ENCODE measurements around the gene CDKN3. TPM values are rescaled to one million over a fixed set of nuclear protein-coding genes. Genes with fewer than 3 reads are reported as not detected.
"Not testable (repeated sequence)": the region's sequence is repeated elsewhere in the genome, so short reads cannot be mapped to it uniquely, and the experiment has no call there.

Gene CDKN3
- total RNA-seq, 4 donors from 2014 or later: 7.4 to 25.4 (median 15.6) TPM

- intact Hi-C loops (cut with DNase I): no loop called here
- whole genome bisulfite sequencing, 2 donors: 31 to 44% methylated on average over 3 of the region's 3 CpGs
- no peak for DNase-seq
- Histone ChIP-seq H3K4me3 (no peak overlapping the region), H3K4me1 (peaks cover 0 to 16% (median 0%) of the 10 kb centered on the region in 3 donors), H3K27ac (no peak overlapping the region), H3K27me3 (no peaks in the 10 kb centered on the region), H3K36me3 (no peaks in the 10 kb centered on the region), H3K9me3 (no peaks in the 10 kb centered on the region)
- TF ChIP-seq CTCF (IDR thresholded peaks at IDR 0.05) (no peak), POLR2A (IDR thresholded peaks at IDR 0.05) (no peak)
These were observed 60.8 kb downstream of the CDKN3 start for GRCh38 chr14:54457609-54457996.

GRCh38 chr14:54458536-54458935 is 61.7 kb downstream of the CDKN3 start:
- H3K4me3 ChIP-seq; intact Hi-C loops (cut with DNase I); H3K27ac ChIP-seq; H3K4me1 ChIP-seq; H3K36me3 ChIP-seq; DNase-seq; H3K9me3 ChIP-seq; H3K27me3 ChIP-seq: not testable (repeated sequence)

- no peaks in the 10 kb centered on the region for H3K27me3 ChIP-seq
- 93% methylated on average over 3 of the region's 3 CpGs; no CpG with 5 or more reads in 1 of the 2 donors for WGBS, 2 donors
- H3K9me3 ChIP-seq: no peaks in the 10 kb centered on the region
- H3K4me1 ChIP-seq: peaks cover 0 to 3% (median 0%) of the 10 kb centered on the region in 3 donors
- DNase-seq: no peak
- no peak overlapping the region for H3K27ac ChIP-seq
- H3K36me3 ChIP-seq: no peaks in the 10 kb centered on the region
- no peak overlapping the region for H3K4me3 ChIP-seq
- intact Hi-C loops (cut with DNase I): no loop called here
- TF ChIP-seq CTCF (IDR thresholded peaks at IDR 0.05) (no peak), POLR2A (IDR thresholded peaks at IDR 0.05) (no peak)
These were observed 62.3 kb downstream of the CDKN3 start for GRCh38 chr14:54459106-54459505.

GRCh38 chr14:54462048-54462447 is 65.2 kb downstream of the CDKN3 start:
- Histone ChIP-seq H3K9me3 (peaks cover 0 to 2% (median 0%) of the 10 kb centered on the region in 3 donors), H3K4me1 (no peaks in the 10 kb centered on the region), H3K27me3 (no peaks in the 10 kb centered on the region), H3K36me3 (no peaks in the 10 kb centered on the region), H3K27ac (no peak overlapping the region), H3K4me3 (no peak overlapping the region)
- WGBS, 2 donors: 15 to 30% methylated on average over 5 of the region's 5 CpGs
- TF ChIP-seq POLR2A (IDR thresholded peaks at IDR 0.05) (no peak), CTCF (IDR thresholded peaks at IDR 0.05) (no peak)
- intact Hi-C loops (cut with DNase I): no loop called here
- no peak for DNase-seq

GRCh38 chr14:54465654-54466053 is 68.8 kb downstream of the CDKN3 start:
- Histone ChIP-seq H3K36me3 (no peaks in the 10 kb centered on the region), H3K4me3 (no peak overlapping the region), H3K9me3 (peaks cover 0 to 12% (median 0%) of the 10 kb centered on the region in 3 donors), H3K27me3 (no peaks in the 10 kb centered on the region), H3K4me1 (no peaks in the 10 kb centered on the region), H3K27ac (no peak overlapping the region)
- no peak for TF ChIP-seq POLR2A (IDR thresholded peaks at IDR 0.05)
- TF ChIP-seq CTCF (IDR thresholded peaks at IDR 0.05): no peak
- intact Hi-C loops (cut with DNase I): no loop called here
- DNase-seq: no peak
- 68 to 77% methylated on average over 4 of the region's 4 CpGs for WGBS, 2 donors

- H3K4me1 ChIP-seq: no peaks in the 10 kb centered on the region
- no peak overlapping the region for H3K4me3 ChIP-seq
- H3K9me3 ChIP-seq: peaks cover 0 to 12% (median 0%) of the 10 kb centered on the region in 3 donors
- no peak for TF ChIP-seq CTCF (IDR thresholded peaks at IDR 0.05)
- no peak for TF ChIP-seq POLR2A (IDR thresholded peaks at IDR 0.05)
- H3K36me3 ChIP-seq: no peaks in the 10 kb centered on the region
- no peak overlapping the region for H3K27ac ChIP-seq
- H3K27me3 ChIP-seq: no peaks in the 10 kb centered on the region
- DNase-seq: no peak
- intact Hi-C loops (cut with DNase I): no loop called here
These were observed 70.5 kb downstream of the CDKN3 start for GRCh38 chr14:54467280-54467679.
